HG02798 (cell line): ENCODE data around the gene PBX3.

Experiments
- ATAC-seq: cut with Tn5 transposase; IDR thresholded peaks from one replicate; pipeline ENCODE4 v1.9.1; 2021; ENCODE audit warnings: mild to moderate bottlenecking; ENCODE audit not compliant: unreplicated experiment, poor library complexity

The PBX3 gene

DNA sequence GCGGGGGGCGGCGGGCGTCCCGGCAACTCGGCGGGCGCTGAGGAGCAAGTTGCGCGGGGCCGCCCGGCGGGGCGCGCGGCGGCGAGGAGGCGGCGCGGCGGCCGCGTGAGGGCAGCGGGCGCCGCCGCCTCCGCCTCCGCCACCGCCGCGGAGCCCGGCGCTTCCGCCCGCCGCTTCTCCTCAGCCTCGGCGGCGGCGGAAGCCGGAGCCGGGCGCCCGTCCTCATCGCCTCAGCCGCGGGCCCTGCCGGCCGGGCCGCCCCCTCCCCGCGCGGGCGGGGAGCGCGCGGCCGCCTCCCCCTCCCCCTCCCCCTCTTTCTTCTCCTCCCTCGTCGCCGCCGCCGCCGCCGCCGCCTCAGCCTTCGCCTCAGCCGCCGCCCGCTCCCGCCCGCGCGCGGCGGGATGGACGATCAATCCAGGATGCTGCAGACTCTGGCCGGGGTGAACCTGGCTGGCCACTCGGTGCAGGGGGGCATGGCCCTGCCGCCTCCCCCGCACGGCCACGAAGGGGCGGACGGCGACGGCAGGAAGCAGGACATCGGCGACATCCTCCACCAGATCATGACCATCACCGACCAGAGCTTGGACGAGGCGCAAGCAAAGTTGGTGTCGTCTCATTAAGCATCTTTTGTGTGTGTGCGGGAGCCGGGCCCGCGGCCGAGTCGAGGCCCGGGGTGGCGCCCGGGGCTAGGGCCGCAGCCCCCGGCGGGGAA lies at the start of gene PBX3:
TSS of gene PBX3 (plus strand) at position 321 of the 712 bp plus-strand sequence.
- ATAC-seq: peak; percentile 20

DNA sequence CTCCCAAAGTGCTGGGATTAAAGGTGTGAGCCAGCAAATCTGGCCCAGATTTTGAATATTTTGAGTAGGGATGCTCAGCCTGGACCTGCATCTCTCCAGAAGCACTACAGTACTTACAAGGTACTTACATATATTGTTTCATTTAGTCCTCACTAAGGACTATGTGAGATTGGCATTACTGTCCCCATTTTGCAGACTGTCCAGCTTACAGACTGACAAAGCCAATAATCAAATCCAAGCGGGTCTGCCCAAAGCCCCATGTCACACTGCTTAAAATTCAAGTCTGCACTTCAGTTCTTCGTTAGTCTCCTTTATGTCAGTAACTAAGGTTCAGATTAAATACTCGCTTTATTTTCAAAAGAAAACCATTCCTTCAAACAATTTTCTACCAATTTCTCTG lies 47.3 kb upstream of the PBX3 start:
- no peak for ATAC-seq

DNA sequence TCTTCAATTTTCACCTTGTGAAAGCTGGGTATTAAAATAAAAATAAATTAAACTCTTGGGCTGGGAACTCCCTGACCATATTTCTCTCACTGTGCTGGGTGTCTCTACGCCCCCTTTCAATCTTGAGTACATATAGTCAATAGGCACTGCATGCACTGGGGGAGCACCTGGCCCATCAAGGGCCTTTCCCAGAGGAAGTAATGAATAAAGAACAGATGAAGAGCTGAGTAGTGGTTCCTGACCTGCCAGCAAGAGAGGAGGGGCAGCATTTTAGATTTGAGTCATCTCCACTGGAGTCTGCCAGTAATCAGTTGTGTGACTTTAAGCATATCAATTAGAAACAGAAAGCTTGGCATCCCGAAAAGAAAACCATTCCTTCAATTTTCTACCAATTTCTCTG lies 46.4 kb upstream of the PBX3 start:
- peak; percentile 85 for ATAC-seq

DNA sequence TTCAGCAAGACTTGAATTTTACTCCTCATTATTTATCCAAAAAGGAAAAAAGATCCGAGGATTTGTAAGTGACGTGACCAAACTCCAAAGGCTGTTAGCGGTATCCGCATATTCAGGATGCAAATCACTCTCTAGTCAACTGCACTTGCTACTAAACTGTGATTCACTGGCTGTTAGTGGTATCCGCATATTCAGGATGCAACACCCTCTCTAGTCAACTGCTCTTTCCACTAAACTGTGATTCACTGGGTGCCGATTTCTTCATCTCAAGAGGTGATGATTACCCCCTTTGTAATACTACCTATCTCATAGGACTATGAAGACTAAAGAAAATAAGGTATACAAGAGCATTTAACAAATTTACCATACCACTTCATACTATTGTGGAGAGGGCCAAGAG lies 45.8 kb upstream of the PBX3 start:
- ATAC-seq: peak; percentile 47

DNA sequence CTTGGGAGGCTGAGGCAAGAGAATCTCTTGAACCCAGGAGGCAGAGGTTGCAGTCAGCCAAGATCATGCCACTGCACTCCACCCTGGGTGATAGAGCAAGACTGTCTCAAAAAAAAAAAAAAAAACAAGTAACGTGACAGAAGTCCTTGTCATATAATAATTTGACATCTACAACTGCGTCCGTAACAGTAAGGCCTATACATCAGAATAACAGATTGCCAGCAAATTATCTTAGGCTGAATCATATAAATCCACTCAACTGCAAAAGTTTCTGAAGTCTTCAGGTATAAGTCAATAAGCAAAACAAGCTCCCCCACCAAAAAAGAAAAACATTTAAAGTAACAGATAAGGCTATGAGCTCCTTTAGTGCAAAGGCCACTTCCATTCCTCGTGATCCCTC lies 43.5 kb upstream of the PBX3 start:
- no peak for ATAC-seq

DNA sequence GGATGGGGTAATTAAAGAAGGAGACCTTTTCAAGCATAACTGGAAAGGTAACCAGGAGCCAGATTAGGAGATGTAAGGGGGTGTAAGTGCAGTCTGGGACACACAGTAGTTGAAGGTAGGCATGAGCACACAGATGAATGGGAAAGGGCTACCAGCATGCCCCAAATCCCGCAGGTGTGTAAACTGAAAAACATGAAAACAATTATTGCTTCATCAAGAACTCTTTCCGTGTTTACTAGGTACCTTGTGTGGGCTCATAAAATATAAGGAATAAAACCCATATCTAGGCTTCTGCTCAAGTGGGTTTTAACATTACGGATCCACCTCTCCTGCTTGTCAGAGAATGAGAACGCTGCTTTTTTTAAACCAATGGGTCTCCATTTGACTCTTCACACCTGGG lies 41.3 kb upstream of the PBX3 start:
- ATAC-seq: no peak

DNA sequence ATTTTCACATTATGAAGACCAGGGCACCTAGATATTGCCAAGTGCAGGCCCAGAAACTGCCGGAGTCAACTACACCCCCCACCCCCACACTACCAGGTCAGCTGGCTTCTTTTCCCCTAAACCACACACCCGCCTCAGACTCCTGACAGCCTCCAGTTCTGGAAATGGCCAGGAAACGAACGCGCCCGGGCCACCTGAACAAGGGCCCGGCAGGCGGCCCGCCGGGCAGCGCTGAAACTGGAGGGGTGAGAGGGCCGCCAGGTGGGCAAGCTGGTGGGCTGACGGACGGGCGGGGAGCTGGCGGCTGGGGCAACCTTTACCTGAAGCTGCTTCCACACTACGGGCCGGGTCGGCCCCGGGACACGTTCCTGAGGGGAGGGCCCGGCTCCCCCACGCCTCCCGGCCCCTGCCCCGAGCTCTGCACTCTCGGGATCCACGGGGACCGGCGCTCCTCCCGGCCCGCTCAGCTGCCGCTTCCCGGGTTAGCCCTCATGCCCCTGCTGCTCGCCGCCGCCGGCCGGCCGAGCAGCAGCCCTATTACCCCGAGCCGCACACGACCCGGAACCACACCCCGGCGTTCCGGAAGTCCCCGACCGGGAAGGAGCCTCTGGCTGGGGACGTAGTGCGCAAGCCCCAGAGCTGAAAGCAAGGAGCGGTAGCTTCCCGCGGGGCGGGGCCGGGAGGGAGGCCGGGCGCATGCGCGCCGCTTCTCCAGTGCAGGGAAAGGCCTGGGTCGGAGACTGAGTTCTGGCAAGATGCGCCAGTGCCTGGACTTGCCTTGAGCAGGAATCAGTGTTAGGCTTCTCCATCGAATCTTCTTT lies 40.3 kb upstream of the PBX3 start, which contains the start of gene MAPKAP1:
TSS of gene MAPKAP1 (minus strand) at position 558 of the 821 bp plus-strand sequence. CDS start 34,634 bp downstream, outside the sequence.
- ATAC-seq: peak; percentile 98

DNA sequence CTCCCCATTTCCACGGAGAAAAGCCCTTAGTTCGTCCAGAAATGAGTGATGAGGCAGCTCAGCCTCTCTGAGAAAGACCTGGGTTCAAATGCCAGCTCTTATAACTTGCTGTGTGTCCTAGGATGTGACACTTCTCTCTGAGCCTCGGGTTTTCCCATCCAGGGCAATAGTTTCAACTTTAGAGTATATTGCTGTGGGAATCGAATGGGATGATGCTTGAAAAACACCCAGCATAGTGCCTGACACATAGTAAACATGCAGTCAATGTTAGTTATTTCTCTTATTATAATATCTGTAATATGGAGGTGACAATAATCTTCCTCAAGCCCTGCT lies 39.7 kb upstream of the PBX3 start:
- ATAC-seq: peak; percentile 13

DNA sequence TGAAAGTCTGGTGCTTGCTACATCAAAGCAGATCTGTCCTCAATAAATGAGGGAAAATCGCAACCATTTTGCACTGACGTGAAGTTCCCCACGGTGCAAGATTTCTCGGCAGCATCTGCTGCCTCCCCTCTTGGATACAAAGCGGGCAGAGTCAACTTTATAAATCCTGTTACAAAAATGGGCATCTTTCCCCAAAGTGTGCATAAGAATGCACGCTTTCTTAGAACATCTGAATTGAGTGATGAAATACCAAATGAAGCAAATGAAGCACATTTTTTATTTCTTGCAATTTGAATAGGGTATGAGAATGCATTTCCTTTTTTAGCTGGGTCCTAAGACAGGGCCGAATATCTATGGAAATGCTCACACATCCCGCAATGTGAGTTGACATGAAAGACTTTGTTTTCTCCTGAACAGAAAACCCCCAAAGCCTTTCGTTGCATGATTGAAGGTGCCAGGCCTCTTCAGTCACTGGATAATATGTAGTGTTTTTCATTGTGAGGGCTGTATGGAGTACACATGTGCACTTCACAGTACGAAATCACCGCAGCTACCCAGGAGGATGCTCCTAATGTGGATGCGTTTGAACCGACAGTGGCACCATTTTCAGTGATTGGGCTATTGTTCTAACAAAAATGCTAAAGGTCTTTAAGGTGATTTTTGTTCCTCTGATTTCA lies 20.6 kb upstream of the PBX3 start:
- no peak for ATAC-seq

DNA sequence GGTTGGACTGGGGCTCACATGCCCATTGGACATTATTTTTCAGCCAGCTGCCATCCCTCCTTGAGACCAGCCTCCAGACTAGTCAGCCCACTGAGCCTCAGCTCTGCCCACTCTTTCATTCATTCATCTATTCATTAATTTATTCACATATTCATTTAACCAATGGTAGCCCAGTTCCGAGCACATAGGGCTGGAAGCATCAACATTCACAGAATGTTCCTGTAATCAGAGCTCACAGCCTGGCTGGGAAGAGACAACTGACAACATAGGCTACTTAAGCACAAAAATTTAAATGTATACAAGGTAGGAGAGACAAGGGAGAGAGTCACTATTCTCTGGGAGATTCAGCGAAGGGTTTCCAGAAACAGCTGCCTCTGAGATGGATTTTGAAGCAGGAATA lies 17.0 kb upstream of the PBX3 start:
- no peak for ATAC-seq

DNA sequence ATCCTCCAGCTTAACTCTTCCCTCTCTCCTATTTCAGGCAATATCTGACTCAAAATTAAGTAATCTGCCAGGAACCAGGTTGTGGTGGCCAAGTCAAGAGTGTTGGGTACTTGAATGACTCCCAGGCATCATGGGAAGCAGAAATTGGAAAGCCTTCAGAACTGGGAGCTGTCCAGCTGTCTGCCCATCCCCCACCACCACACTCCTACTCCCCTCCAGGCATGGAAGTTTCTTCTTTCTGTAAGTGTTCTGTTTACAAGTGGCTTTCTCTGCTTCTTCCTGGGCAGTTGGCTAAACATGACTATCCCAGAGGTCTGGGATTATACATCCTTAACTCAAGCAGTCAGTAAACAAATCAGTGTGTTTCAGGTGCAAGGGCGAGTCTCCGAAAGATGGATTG lies 14.6 kb upstream of the PBX3 start:
- ATAC-seq: no peak

DNA sequence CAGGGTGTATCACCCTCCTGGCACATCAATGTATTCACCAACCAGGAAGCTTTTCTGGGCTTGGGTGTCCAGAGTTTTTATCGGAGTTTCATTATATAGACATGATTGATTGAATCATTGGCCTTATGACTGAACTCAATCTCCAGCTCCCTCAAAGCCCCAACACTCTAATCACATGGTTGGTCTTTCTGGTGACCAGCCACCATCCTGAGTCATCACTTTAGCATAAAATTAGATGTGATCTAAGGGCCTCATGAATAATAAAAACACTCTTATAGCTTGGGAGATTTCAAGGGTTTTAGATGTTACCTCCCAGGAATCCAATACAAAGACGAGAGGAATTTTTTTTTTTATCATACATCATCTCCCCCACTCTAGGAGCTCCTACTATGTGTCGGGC lies 7.7 kb upstream of the PBX3 start:
- ATAC-seq: no peak

DNA sequence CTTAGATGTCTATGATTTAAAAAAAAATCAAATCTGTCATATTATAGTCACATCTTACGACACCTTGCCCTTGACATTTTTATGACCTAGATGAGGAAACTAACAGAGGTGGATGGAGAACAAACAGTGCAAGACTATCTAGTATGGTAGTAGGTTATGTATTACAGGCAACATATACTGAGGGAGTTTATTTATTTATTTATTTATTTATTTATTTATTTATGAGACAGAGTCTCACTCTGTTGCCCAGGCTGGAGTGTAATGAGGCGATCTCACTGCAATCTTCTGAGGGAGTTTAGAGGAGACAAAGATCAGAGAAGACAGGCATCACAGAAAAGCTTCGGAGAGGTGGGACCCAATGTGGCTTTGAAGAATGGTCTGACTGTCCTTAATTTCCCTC lies 4.5 kb upstream of the PBX3 start:
- no peak for ATAC-seq

DNA sequence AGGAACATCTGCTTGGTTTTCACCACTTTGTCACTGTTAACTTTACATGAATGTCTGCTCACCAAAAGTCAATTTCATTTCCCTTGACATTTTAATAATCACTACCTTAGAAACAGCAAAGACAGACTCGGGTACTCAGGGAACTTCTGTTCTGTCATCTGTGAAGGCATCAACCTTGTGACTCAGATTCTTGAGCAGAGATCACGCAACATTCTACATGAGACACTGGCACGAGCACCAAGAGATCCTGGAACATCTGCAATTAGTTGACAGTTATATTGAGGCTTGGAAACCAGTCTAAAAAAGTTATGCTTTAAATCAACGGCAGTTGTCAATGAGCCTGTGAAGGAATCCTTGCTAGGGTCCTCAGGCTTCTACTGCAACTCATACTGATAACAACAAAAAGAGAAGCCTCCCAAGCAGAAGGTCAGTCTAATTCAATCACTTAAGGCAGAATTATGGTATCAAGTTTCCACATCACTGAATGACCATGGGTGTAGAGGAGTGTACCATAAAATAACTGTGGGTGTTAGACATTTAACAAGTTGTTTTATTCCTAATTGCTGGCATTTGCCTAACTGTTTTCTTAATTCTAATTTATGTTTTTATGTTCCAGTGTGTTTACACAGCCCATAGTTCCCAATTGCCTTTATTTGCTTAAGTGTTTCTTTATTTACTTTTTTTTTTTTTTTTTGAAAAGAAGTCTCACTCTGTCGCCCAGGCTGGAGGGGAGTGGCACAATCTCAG lies 3.3 kb upstream of the PBX3 start:
- no peak for ATAC-seq

DNA sequence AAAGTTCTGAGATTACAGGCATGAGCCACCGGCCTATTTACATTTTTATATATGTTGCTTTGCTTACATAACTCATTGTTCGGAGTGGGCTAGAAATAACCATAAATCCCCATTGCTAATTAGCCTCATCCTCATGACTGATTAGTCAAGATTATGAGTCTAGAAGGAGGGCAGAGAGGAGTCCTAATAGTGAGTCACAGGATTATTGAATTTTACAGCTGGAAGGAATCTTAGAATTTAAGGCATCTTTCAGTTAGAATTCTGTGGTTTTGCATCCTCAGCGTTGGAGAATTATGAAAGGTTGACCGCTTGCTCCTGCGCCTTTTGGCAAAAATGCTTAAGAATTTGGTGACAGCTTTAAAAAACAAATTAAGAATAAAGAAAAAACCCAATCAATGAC lies 2.6 kb upstream of the PBX3 start:
- ATAC-seq: no peak

DNA sequence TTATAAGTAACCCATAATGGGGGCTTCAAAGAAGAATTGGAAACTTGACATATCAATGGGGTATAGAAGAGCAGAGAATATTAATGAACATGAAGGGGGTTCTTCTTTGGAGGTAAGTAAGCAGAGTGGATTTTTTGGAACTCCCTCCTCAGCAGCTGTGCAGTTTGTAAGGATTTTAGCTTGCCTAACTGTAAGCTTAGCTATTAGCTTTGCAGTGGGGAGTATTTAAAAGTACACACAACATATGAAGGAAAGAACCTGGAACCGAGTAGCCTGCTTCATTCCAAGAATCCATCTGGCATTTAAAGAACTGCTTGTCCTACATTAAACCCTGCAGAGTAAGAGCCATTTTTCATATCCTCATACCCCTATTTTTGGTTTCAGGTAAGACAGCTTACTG lies 2.2 kb upstream of the PBX3 start:
- no peak for ATAC-seq

DNA sequence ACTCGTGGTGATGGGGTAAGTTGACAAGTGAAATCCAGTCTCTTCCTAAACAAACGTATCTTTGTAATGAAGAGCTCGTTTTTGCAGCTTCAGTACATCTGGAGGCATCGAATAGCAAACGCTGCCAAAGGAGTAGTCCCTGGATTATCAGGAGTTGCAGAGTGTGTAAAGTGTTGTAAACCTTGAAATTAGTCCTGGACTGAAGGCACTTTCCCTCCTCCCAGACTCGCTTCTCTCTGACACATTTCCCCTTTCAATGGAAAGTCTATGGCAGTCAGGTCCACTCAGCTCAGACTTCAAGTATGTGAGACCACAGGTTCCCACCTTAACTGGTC lies 1.5 kb upstream of the PBX3 start:
- no peak for ATAC-seq

DNA sequence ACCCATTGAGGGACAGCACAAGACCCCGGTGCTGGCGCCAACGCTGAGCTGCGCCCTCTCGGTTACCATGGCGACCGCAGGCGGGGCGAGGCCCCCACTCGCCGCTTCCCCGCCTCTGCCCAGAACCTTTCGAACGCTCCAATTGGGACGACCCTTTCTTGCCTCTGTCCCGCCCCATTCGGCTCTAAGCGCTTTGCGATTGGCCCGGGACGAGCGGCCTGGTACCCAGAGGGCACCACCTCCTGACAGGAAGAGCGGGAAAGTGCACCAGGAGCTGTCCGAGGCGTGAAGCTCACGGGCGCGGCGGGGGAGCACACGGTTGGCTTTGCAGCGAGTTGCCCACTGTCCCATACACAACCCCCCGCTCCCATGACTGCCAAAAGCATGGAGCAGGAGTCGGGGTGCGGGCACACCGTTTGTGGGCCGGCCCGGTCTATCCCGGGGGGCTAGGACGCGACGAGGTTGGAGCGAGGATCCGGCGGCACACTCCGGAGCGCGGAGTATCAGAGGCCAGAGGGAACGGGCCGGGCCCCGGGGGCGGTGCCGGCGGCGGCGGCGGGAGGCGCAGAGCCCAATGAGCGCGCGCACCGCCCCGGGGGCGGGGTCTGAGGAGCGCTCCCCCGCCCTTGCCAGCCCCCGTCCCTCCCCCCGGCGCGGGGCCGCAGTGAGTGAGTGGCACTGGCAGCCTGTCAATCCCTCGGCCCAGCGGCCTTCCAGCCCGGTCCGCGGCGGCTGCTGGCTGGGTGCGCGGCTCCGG lies 978 bp upstream of the PBX3 start:
- ATAC-seq: peak; percentile 70

DNA sequence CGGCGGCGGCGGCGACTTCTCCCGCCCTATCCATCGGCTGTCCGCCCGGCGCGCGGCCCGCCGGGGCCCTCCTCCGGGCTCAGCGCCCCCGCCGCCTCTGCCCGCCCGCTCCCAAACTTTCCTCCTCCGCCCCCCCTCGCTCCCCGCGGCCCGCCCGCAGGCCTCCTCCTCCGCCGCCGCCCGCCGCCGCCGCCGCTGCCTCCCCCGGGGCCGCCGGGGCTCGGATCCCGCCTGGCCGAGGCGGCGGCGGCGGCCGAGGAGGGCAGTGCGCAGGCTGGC lies 460 bp upstream of the PBX3 start:
- no peak for ATAC-seq

DNA sequence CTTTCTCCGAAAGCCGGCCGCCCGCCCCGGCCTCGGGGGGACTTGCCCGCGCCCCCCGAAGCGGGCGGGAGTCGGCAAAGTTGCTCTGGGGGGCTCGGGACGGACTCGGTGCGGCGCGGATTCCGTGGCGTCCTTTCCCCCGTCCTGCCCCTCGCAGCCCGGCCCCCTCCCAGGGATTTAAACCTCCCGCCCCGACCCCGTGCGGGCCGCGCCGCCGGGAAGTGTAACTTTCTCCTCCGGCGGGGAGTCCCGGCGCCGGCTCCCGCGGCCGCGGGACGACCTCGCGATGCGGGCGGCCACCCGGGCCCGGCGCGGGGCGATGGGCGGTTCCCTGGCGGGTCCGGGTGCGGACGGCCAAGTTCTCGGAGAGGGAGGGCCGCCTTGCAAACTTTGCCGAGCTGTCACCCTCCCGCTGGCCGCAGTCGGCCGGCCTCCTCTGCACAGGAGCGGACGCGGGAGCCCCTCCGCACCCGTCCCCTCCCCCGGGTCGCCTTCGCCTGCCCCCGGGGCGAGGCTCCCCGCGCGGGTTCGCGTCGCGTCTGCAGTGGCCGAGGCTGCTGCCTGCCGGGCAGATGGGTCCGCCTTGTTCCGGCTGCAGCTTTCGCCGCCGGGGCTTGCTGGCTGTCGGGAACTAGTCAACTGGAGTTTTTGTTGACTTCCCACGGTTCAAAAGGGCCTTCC lies 732 bp downstream of the PBX3 start:
- no peak for ATAC-seq
